Stimulated activated CD8-positive, alpha-beta memory T cell treated with anti-CD3 and anti-CD28 coated beads, Interleukin-12 subunit alpha, Interleukin-12 subunit beta, amount 100 ng/mL, for 1 hour (primary cell): Measurements from ENCODE around the gene RECQL.
A peak's percentile ranks its signal among the peaks of the same experiment; 100 is the strongest.

Experiments
- DNase-seq: peaks from one replicate; pipeline ENCODE4 v3.0.0-alpha.2; 2020; ENCODE audit warnings: low read depth

RECQL gene, protein sequence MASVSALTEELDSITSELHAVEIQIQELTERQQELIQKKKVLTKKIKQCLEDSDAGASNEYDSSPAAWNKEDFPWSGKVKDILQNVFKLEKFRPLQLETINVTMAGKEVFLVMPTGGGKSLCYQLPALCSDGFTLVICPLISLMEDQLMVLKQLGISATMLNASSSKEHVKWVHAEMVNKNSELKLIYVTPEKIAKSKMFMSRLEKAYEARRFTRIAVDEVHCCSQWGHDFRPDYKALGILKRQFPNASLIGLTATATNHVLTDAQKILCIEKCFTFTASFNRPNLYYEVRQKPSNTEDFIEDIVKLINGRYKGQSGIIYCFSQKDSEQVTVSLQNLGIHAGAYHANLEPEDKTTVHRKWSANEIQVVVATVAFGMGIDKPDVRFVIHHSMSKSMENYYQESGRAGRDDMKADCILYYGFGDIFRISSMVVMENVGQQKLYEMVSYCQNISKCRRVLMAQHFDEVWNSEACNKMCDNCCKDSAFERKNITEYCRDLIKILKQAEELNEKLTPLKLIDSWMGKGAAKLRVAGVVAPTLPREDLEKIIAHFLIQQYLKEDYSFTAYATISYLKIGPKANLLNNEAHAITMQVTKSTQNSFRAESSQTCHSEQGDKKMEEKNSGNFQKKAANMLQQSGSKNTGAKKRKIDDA

DNA sequence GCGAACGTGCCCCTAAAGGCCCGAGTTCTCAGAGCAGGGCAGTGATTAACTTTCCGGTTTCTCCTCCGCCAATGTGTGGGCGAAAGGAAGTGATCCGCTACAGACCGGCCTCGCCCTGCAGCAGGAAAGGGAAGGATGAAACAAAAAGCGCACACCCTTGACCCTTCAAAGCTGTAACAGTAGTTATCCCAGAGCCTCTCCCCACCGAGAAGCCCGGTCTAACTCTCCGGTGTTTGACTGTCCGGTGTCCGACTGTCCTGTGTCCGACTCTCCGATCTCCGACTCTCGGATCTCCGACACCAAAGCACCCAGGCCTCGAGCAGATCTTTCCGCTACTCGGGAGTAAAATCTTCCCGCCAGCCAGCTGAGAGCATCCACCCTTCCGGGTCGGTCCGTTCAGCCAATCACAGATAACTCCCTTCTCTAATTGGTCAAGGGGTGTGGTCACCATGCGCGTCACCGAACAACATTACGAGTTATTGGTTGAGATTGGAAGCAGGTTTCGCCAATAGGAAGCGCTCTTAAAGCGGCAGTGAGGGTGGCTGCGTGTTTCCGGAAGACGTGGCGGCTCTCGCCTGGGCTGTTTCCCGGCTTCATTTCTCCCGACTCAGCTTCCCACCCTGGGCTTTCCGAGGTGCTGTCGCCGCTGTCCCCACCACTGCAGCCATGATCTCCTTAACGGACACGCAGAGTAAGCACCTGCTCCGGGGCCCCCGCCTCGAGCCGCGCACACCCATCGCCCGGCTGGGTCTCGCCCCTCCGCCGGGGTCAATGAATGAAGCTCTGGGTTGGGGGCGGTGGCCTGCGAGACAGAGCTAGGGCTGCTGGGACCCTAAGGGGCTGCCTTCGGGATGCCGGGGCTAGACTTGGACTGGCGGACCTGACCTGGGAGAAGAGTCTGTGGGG lies at the start of gene RECQL, which contains the start of gene GOLT1B:
TSS of gene RECQL (minus strand) at position 378 of the 906 bp plus-strand sequence. CDS start 2,065 bp downstream, outside the sequence.
TSS of gene GOLT1B (plus strand) at position 532 of the 906 bp plus-strand sequence. CDS start at position 667, 135 bp downstream.
- peak; percentile 79 for DNase-seq

DNA sequence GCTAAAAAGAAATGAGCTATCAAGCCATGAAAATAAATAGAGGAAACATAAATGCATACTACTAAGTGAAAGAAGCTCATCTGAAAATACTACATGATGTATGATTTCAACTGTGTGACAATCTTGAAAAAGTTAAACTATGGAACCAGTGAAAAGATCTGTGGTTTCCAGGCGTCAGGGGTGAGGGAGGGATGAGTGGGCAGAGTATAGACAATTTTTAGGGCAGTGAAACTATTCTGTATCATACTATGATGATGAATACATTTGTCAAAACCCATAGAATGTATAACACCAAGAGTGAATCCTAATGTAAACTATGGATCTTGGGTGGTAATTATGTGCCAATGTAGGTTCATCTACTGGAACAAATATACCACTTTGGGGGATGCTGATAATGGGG lies 46.0 kb upstream of the RECQL start:
- DNase-seq: no peak

DNA sequence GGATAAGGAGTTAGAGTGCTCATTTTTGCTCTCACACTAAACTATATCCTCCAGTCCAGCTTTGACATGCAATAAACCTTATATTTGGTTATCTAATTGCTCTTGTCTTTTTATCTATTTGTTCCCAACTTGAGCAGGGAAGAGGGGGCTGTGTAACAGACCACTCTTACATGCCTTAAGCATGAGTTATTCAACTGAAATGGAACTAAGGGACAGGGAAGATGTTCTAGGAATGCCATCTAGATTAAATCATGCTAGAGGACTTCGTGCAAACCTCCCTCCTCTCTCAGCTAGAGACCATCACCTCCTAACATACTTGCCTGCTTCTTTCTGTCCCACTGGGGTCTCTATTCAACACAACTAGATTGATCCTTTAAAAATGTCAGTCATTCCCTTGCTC lies 45.3 kb upstream of the RECQL start:
- DNase-seq: no peak

DNA sequence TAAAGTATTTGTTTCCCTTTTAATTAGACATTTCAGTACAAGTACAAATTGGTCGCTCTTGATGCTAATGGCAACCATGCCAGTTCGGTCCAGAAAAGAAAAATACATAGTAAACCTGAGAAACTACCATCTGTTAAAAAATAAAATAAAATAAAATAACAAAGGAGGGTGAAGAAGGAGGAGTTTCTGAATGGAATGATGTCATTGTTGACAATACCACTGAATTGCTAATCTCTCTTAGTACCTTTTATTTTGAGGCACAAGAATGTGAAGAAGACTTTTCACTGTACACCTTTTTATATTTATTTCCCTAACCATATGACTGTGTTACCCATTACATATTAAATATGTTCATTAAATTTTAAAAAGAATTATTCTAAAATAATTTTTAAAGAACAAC lies 44.1 kb upstream of the RECQL start:
- no peak for DNase-seq

DNA sequence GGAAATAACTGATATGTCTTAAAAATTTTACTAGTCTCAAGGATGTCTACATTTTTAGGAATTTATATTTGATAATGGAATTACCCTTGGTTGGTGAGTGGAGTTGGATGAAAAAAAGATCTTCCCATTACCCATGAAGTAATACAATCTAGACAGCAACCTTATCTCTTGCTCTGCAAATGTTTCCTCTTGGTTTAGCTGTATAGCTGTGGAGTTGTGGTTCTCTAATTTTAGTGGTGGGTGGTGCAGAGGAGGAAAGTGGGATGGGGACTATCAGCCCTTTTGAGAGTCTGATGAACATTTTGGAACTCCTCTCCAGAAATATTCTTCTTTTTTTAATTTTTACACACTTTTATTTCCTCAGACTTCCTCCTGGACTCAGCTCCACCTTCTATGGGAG lies 41.7 kb upstream of the RECQL start:
- no peak for DNase-seq

DNA sequence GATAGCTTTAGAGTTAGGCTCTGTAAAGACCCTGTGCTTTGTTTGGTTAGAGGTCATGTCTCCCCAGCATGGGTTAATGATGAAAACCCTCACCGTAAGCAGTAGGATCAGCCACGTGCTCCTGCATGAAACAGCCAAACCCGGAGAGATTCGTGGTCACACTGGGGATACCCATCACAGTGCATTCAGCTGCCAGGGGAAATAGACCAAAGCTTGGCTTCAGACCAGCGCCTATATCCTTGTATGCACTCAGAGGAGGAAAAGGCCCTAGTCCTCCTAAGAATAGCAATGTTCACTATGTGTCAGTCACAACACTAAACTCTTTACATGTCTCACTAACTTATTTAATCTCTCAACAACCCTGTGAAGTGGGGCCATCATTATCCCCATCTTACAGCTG lies 41.0 kb upstream of the RECQL start:
- DNase-seq: no peak

DNA sequence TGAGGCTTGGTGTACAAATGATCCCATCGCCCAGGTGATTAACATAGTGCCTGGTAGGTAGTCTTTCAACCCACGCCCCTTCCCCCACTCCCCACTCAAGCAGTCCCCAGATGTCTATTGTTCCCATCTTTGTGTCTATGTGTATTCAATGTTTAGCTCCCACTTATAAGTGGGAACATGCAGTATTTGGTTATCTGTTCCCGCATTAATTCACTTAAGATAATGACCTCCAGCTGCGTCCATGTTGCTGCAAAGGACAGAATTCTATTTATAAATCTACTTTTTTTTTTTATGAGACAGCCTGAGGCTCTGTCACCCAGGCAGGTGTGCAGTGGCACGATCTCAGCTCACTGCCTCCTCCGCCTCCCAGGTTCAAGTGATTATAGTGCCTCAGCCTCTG lies 40.3 kb upstream of the RECQL start:
- no peak for DNase-seq

DNA sequence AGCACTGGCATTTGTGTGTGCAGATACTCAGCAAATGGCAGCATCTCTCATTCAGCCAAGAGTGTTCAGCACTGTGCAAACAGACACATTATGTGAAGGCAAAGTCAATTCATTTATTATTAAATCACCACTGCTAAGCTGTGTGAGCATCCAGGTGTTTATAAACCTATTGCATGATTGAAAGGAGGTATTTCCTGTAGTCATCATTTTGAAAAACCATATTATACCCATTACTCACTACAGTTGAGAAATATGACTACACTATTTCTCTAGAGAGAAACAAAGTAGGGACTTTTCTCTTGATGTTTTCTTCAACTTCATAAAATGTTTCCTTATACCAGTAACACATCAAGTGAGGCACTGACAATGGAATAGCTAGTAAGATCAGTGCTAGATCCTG lies 38.4 kb upstream of the RECQL start:
- DNase-seq: no peak

DNA sequence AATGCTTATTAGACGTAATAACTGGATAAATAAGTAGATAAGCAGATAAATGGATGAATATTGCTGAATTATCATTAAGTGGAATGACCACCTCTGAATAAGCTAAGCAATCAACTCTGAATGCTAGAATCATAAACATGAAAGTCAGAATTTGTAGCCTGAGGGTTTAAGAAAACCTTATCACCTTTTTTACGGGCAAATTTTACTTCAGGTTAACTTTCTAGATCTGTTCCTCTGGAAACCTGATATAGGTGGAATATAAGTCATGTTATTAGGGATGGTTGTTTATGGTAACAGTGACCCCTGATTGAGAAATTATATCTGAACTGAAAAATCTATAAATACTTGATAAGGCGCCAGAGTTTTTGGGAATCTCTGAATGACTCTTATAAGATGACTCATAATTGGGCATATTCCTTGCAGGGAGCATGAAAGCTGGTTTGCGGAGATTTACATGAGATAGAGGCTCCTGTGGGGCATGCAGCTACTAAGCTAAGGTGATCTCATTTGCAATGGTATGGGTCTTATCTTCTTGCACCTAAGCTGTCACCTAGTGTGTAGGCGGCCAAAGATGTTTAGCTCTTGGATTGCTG lies 36.7 kb upstream of the RECQL start:
- DNase-seq: no peak

DNA sequence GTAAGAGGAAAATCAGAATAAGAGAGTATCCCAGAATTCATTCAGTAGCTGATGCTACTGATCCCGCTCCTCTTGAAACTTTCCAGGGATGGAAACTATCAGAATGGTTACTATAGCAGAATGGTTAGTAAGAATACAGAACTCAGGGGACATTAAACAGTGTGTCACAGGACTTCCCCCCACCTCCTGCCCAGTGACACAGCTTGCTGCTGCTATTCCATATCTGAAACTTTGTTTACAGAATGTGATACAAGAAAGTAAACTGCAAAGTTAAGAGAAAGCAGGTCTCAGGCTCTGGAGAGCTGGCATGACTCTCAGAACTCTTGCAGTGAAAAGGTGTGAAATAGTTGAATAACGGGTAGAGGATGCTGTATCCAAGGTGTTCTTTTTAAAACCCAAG lies 28.0 kb upstream of the RECQL start:
- no peak for DNase-seq

DNA sequence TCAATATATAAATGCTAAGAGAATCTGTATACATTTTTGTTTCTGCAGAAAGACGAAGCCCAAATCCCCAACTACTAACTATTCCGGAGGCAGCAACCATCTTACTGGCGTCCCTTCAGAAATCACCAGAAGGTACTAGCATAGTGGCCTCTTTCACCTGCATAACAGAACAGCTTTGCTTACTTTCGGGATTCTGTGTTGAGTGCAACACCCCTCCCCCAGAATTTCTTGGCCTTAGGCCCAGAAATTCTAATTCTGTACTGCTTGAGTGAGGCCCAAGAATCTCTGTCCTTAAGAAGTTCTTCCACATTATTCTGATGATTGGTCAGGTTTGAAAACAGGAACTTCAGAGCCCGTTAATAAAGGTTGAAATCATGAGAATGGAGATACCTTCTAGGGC lies 27.5 kb upstream of the RECQL start:
- no peak for DNase-seq

DNA sequence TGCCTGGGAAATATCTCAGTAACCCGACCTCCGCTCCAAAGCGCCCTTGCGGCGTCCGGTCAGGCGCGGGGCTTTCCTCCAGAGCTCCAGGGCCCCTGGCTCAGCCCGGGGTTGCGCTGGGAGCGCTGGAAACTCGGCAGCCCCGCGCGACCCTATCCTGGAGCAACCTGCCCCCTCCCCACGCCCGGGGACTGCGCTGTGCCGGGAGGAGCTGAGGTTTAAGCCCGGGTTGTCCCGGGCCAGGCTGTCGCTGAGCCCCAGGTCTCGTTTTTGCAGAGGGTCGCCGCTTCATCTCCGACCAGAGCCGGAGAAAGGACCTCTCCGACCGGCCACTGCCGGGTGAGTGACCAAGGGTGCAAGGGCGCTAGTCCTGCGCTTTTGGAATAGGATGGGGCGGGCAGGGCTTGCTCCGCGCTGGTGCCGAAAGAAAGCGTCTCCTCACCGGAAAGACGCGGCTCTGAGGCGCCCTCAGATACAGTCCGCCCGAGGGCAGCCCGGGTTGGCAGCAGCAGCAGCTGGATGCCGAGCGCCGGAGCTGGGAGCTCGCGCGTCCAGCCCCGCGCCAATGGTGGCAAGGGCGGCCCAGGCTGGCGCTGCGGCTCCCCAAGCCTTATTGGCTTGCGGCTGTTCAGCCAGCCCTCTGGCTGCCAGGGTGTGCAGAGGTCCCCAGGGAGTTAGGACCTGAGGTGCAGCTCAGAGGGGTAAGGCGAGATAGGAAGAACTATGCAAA lies 26.2 kb upstream of the RECQL start:
- peak; percentile 28 for DNase-seq

DNA sequence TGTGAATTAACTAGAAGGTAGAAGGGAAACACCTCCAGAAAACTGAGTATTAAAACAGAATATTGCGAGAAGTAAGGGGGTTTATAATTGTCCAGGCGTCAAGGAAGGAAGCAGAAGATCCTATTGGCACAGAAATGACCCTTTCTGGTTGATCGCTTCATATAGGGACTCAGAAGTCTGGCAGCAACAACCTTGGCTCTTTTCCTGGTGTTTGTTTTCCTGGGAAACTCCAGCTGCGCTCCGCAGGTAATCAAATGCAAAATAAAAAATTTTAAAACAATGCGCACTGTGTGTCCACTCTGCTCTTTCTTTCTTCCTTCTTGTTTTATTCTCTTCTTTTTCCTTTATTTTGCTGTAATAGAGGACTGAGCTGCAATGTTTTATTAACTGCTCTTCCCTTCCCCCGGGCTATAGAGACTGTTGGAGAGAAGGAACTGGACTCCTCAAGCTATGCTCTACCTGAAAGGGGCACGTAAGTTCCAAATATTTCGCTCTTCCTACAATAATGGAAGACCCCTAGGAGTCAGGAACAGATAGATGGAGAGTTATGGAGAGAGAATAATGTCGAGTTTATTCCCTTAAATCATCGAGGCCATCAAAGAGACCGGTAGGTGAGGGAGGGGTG lies 25.4 kb upstream of the RECQL start:
- no peak for DNase-seq

DNA sequence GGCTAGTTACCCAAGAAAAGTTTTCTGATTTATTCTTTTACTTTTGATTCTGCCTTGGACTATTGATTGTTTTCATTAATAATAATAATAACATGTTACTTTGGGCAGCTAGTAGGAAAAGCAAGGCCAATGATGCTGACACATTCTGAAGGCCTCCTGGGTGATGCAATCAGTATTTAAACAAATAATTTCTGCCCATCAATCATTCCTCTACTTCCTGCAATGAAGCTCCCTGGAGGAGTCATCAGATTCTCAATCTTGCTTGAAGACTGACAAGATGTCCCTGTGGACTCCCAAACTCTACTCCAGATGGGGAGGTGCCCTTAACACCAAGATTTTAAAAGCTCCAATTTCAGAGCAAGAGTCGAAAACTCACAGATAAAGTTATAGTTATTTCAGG lies 24.6 kb upstream of the RECQL start, which contains the start of gene SPX:
TSS of gene SPX (plus strand) at position 244 of the 400 bp plus-strand sequence. CDS start 177 bp downstream, outside the sequence.
- DNase-seq: no peak

DNA sequence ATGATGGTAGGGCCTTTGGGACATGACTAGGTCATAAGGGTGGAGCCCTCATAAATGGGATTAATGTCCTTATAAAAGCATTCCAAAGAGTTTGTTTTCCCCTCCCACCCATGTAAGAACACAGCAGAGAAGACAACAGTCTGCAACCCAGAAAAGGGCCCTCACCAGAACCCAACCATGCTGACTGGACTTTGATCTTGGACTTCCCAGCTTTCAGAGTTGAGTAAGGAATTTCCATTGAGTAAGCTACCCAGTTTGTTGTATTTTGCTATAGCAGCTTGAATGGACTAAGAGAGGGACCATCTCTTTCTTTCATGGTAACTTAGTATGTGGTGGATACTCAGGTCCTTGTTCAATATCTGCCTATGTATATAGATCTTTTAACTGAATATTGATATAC lies 21.7 kb upstream of the RECQL start:
- no peak for DNase-seq

DNA sequence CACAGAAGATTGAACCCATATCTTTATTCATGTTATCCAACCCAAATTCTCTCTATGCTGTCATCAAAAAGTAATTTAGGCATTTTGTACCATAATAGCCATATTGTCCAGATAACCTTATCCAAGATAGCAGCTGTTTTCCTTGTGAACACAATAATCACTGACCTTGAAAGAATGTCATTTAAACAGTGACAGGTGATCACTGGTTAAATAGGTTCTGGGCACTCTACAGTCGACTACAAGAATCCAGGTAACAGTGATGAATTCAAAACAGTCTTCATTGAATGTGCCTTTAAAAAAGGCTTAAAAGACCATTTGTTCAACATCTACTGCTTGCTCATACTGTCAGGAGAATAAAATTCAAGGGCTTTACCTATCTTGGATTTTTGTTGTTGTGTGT lies 20.1 kb upstream of the RECQL start:
- DNase-seq: no peak

DNA sequence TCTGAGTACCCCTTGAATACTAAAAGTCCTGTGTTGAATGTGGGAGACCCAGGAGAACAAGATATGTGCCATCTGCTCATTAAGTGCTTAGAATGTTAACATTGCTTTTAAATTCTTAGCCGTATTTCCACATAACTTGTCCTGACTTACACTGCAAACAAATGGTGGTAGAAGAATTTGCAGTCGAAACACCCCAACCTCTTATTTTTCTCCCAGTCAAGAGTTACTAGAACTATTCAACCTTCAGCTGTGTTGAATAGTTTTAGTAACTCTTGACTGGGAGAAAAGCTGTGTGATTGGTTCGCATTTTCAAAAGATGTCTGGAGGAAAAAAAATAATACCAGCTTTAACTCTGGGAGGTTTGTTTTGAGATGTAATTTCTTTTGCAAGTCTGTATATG lies 17.0 kb upstream of the RECQL start:
- DNase-seq: no peak

DNA sequence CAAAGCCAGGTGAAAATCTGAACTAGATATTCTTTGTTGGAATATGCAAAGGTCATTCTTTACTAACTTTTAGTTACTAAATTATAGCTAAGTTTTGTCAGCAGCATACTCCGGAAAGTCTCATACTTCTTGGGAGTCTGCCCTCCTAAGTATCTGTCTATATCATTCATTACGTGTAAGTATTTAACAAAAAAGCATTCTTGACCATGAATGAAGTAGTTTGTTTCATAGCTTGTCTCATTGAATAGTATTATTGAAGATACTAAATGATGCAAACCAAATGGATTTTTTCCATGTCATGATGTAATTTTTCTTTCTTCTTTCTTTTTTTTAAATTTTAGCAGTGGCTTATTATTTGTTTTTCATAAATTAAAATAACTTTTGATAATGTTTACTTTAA lies 14.8 kb upstream of the RECQL start:
- DNase-seq: no peak

DNA sequence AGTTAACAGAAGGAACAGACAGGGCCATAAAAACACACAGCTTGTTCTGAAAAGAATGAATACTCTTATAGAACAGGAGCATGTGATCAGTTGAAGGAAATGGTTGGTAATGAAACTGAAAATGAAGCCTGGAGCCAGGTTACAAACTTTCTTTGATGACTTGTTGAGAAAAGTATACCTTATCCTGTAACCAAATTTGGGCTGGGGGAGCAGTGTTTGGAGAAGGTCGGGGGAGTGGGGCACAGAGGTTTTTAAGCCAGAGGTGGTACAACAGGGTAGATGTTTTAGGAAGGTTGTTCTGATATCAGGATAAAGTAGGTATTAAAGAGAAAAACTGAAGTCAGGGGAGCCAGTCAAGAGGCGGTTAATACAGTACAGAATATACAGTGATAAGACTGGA lies 8.3 kb upstream of the RECQL start:
- DNase-seq: no peak

DNA sequence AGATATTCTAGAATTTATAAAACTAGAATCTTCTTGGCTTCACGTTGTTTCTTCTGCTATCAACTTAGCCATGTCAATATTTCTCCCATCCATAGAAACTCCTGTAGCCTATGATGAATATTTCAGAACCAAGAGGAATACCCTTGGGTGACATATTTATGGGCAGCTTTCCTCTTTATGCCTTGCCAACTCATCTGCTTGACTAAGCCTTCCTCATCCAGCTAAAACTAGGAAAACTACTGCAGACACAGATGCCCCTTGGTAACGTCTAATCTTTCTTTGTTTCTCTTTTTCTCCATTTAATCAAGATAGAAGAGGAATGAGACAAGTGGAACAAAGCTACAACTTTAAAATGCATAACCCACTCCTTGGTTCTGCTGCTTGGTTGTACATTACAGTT lies 6.4 kb upstream of the RECQL start:
- DNase-seq: no peak

DNA sequence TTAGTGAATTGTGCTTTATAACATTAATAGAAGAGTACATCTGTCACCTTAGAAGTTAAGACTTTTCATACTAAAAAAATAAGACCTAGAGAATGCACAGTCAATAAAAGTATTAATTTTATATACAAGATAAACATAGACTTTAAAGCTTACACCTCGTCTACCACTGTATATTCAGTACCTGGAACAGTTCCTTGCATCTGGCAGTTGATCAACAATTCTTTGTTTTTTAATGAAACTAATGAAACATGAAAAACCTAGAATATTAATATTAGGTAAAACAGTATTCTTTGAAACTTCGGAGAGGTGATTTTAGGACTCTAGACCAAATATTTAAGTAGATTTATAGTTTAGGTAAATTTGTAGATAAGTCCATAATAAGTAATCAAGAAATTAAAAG lies 4.5 kb upstream of the RECQL start:
- no peak for DNase-seq
